H1 (cell line): Measurements from ENCODE around the gene BICD1. TPM values are rescaled to one million over a fixed set of nuclear protein-coding genes. Genes with fewer than 3 reads are reported as not detected.

Experiments
- FOSL1 ChIP-seq: IDR thresholded peaks from 2 replicates; pipeline ENCODE4 v1.6.1; 2011; ENCODE audit warnings: mild to moderate bottlenecking, low read depth, low read length, moderate library complexity; ENCODE audit not compliant: insufficient read depth
- polyA plus RNA-seq, 7 experiments: library from polyadenylated mRNA; depleted of rRNA in 3 of 7; stranded (reverse) in 5 of 7; unstranded in 2 of 7; fragments of >200 nt in 5 of 7; fragments of 200-250 nt in 2 of 7; gene quantifications; 1 replicate in 5 of 7; 2 replicates in 1 of 7; 4 replicates in 1 of 7; pipeline versions ENCODE4 v1.2.1 to v1.2.3, GENCODE V29; 2011 to 2013; ENCODE audit warnings: missing spikeins in 2 of 7, mixed read lengths in 2 of 7
- total RNA-seq: library from RNA; stranded (reverse); fragmentation: NEBNext Ultra II Directional; extraction: Animal tissue kit (Norgen Biotek cat#: 25700); gene quantifications from 2 replicates; pipeline ENCODE4 v1.2.1, GENCODE V29; 2021

The BICD1 gene
- total and polyA plus RNA-seq, 2 of the 8 experiments (the other 6 are each of a cell fraction or from before 2014, with no cell fraction given), result 34.1 to 58.4 TPM

- no peak for TF ChIP-seq FOSL1
- TF ChIP-seq, all 59 proteins: peak for 0
Measured at GRCh38 chr12:32080435-32080834, 26.2 kb upstream of the BICD1 start (continued).
